Thoracic aorta (tissue), 2 donors: Measurements from ENCODE around the gene CRYBA1. TPM values are rescaled to one million over a fixed set of nuclear protein-coding genes. Genes with fewer than 3 reads are reported as not detected.
"Not testable (repeated sequence)": the region's sequence is repeated elsewhere in the genome, so short reads cannot be mapped to it uniquely, and the experiment has no call there.

ENCODE experiments used
- ATAC-seq: fragments of 150-250 bp; one replicate; pipeline ENCODE4 v1.8.0; 2017; ENCODE audit warnings: low read depth; ENCODE audit not compliant: insufficient number of reproducible peaks, low FRiP score
- DNase-seq: peaks from one replicate; pipeline ENCODE4 v3.0.0-alpha.2; 2020; ENCODE audit warnings: low spot score
- H3K27ac ChIP-seq, 2 donors: fragments of 200-600 bp; sonication (generic); 1 replicate in 1 of 2; 2 replicates in 1 of 2; pipeline ENCODE4 v1.5.1; 2016; ENCODE audit warnings: mild to moderate bottlenecking in 2 of 2, moderate library complexity in 2 of 2
- H3K27me3 ChIP-seq: fragments of 200-600 bp; sonication (generic); replicated peaks from 2 replicates; pipeline ENCODE4 v1.6.0; 2016; ENCODE audit warnings: mild to moderate bottlenecking; ENCODE audit not compliant: insufficient read depth
- H3K36me3 ChIP-seq: fragments of 200-600 bp; sonication (generic); one replicate; pipeline ENCODE4 v1.5.1; 2016
- H3K4me1 ChIP-seq, 2 donors: fragments of 200-600 bp; sonication (generic); 1 replicate in 1 of 2; 2 replicates in 1 of 2; pipeline versions ENCODE4 v1.5.1 to v1.6.0; 2016; ENCODE audit warnings: low read depth in 2 of 2, mild to moderate bottlenecking in 1 of 2; ENCODE audit not compliant: control insufficient read depth in 1 of 2
- H3K4me3 ChIP-seq: fragments of 200-600 bp; sonication (generic); 2 replicates; pipeline ENCODE4 v1.5.1; 2016; ENCODE audit warnings: mild to moderate bottlenecking
- H3K9me3 ChIP-seq: fragments of 200-600 bp; sonication (generic); 2 replicates; pipeline ENCODE4 v1.5.1; 2016
- CTCF ChIP-seq: fragments of 200-600 bp; sonication (generic); IDR thresholded peaks from one replicate; pipeline ENCODE4 v1.5.1; 2019; ENCODE audit warnings: antibody characterized with exemption
- total RNA-seq, 2 donors: library from RNA; depleted of rRNA; stranded (reverse); fragments of >200 nt; gene quantifications; one replicate each; pipeline versions ENCODE4 v1.1.0 to v1.2.3, GENCODE V29; 2016

CRYBA1 gene
- total RNA-seq, 2 donors from 2014 or later = not detected

- no peak for DNase-seq
- H3K27ac ChIP-seq = peak overlapping the region; percentile 51 to 73
- no peak for ATAC-seq
- peaks cover 10% of the 10 kb centered on the region for H3K36me3 ChIP-seq
- no peaks in the 10 kb centered on the region for H3K27me3 ChIP-seq
- TF ChIP-seq CTCF = no peak
- H3K4me1 ChIP-seq = peaks cover 45 to 57% of the 10 kb centered on the region in 2 donors
- H3K4me3 ChIP-seq = peak overlapping the region; percentile 59
- H3K9me3 ChIP-seq = no peaks in the 10 kb centered on the region
Measured at GRCh38 chr17:29256735-29257466, 10.2 kb downstream of the CRYBA1 start.

- no peaks in the 10 kb centered on the region for H3K9me3 ChIP-seq
- H3K4me3 ChIP-seq = peak overlapping the region; percentile 59
- DNase-seq = no peak
- no peak for ATAC-seq
- H3K36me3 ChIP-seq = peaks cover 16% of the 10 kb centered on the region
- peaks cover 37 to 49% of the 10 kb centered on the region in 2 donors for H3K4me1 ChIP-seq
- no peak for TF ChIP-seq CTCF
- H3K27me3 ChIP-seq = no peaks in the 10 kb centered on the region
- peak overlapping the region; percentile 19 to 73 for H3K27ac ChIP-seq
Measured at GRCh38 chr17:29257756-29258155, 11.1 kb downstream of the CRYBA1 start.

- H3K4me3 ChIP-seq = no peak overlapping the region
- no peaks in the 10 kb centered on the region for H3K27me3 ChIP-seq
- peaks cover 8 to 9% of the 10 kb centered on the region in 2 donors for H3K4me1 ChIP-seq
- ATAC-seq (no peak), DNase-seq (no peak)
- no peak for TF ChIP-seq CTCF
- H3K36me3 ChIP-seq = peaks cover 31% of the 10 kb centered on the region
- no peak overlapping the region for H3K27ac ChIP-seq
- no peaks in the 10 kb centered on the region for H3K9me3 ChIP-seq
Measured at GRCh38 chr17:29263916-29264315, 17.3 kb downstream of the CRYBA1 start.

GRCh38 chr17:29271980-29272379 is 25.3 kb downstream of the CRYBA1 start:
- H3K9me3 ChIP-seq, H3K4me3 ChIP-seq, DNase-seq, H3K27me3 ChIP-seq, H3K36me3 ChIP-seq, H3K27ac ChIP-seq, ATAC-seq: not testable (repeated sequence)
- peaks cover 20 to 36% of the 10 kb centered on the region in 2 donors for H3K4me1 ChIP-seq

- no peaks in the 10 kb centered on the region for H3K36me3 ChIP-seq
- no peaks in the 10 kb centered on the region for H3K27me3 ChIP-seq
- DNase-seq (no peak), ATAC-seq (no peak)
- TF ChIP-seq CTCF = no peak
- no peaks in the 10 kb centered on the region for H3K9me3 ChIP-seq
- peaks cover 27 to 53% of the 10 kb centered on the region in 2 donors for H3K4me1 ChIP-seq
- no peak overlapping the region for H3K4me3 ChIP-seq
- no peak overlapping the region for H3K27ac ChIP-seq
Measured at GRCh38 chr17:29273924-29274323, 27.3 kb downstream of the CRYBA1 start.
